CD4-positive, alpha-beta T cell (primary cell): Measurements from ENCODE around the gene HMGCS2. TPM values are rescaled to one million over a fixed set of nuclear protein-coding genes. Genes with fewer than 3 reads are reported as not detected.

Source experiments
- ATAC-seq: fragments of 200-7000 bp; cut with Tn5 transposase; one replicate; pipeline ENCODE4 v1.10.0; 2022; ENCODE audit warnings: mild to moderate bottlenecking; ENCODE audit not compliant: poor library complexity
- CTCF ChIA-PET: fragments of 350-600 bp; sonication (Branson Sonifier 250); formaldehyde crosslinking; loops from one replicate; lab custom pipeline; 2021; ENCODE audit warnings: antibody characterized with exemption, inconsistent platforms; lab: Charles Lee
- POLR2A ChIA-PET: fragments of 350-600 bp; sonication (Branson Sonifier 250); formaldehyde crosslinking; loops from one replicate; lab custom pipeline; 2021; ENCODE audit warnings: antibody characterized with exemption, inconsistent platforms; lab: Charles Lee
- DNase-seq, 14 experiments: peaks; one replicate each; pipeline ENCODE4 v3.0.0-alpha.2; 2013 to 2020; ENCODE audit warnings: mixed read lengths in 2 of 14
- H3K27ac ChIP-seq, 2 donors: one replicate each; pipeline versions ENCODE4 v1.5.1 to v1.7.0; 2013; ENCODE audit warnings: low read length in 2 of 2, low read depth in 1 of 2, mild to moderate bottlenecking in 1 of 2
- H3K27me3 ChIP-seq, 2 experiments: 1 replicate in 1 of 2; 2 replicates in 1 of 2; pipeline versions ENCODE4 v1.6.1 to v1.7.0; 2013; ENCODE audit warnings: low read length in 2 of 2, control low read depth in 1 of 2, mild to moderate bottlenecking in 1 of 2, moderate library complexity in 1 of 2; ENCODE audit not compliant: insufficient read depth in 2 of 2, control insufficient read depth in 1 of 2
- H3K36me3 ChIP-seq: one replicate; pipeline ENCODE4 v1.6.1; 2013; ENCODE audit warnings: low read length, control low read depth; ENCODE audit not compliant: insufficient read depth
- H3K4me1 ChIP-seq: one replicate; pipeline ENCODE4 v1.6.1; 2013; ENCODE audit warnings: low read length, control low read depth; ENCODE audit not compliant: insufficient read depth
- H3K4me3 ChIP-seq: one replicate; pipeline ENCODE4 v1.5.1; 2013; ENCODE audit warnings: mild to moderate bottlenecking, low read length, moderate library complexity
- H3K9me3 ChIP-seq, 2 experiments: 1 replicate in 1 of 2; 2 replicates in 1 of 2; pipeline versions ENCODE4 v1.6.1 to v1.7.0; 2013; ENCODE audit warnings: low read length in 2 of 2, mild to moderate bottlenecking in 2 of 2, control low read depth in 1 of 2, moderate library complexity in 1 of 2; ENCODE audit not compliant: control insufficient read depth in 1 of 2, insufficient read depth in 1 of 2
- H3K27ac Mint-ChIP-seq: one replicate; pipeline ENCODE4 v1.8.0; 2020; ENCODE audit warnings: mixed read lengths
- H3K27me3 Mint-ChIP-seq: one replicate; pipeline ENCODE4 v1.8.0; 2021; ENCODE audit warnings: mixed read lengths
- H3K36me3 Mint-ChIP-seq: one replicate; pipeline ENCODE4 v1.8.0; 2021; ENCODE audit warnings: low read depth, mixed read lengths
- H3K4me1 Mint-ChIP-seq: one replicate; pipeline ENCODE4 v1.8.0; 2021; ENCODE audit warnings: low read depth, mixed read lengths
- H3K4me3 Mint-ChIP-seq: one replicate; pipeline ENCODE4 v1.8.0; 2020; ENCODE audit warnings: mild to moderate bottlenecking, mixed read lengths
- H3K9me3 Mint-ChIP-seq: one replicate; pipeline ENCODE4 v1.8.0; 2020; ENCODE audit warnings: mixed read lengths
- CTCF ChIP-seq: fragments of 200-600 bp; IDR thresholded peaks from one replicate; pipeline ENCODE4 v1.8.0; 2022; ENCODE audit warnings: antibody characterized with exemption, mild to moderate bottlenecking
- intact Hi-C, 2 experiments: fragments of 100-400 bp; cut with DNase I in 1 of 2; cut with micrococcal nuclease in 1 of 2; formaldehyde crosslinking; loops; one replicate each; pipeline versions ENCODE4 v1.15.1 to v1.9.0; 2023 to 2025; cut with DNase I, micrococcal nuclease
- total RNA-seq, 174 experiments: library from RNA in 2 of 174; stranded (reverse) in 2 of 174; gene quantifications; one replicate each; pipeline ENCODE4 v1.2.3 and lab custom pipeline; 2021 to 2026

Gene HMGCS2
- total RNA-seq, 2 experiments from 2014 or later, result not detected

GRCh38 chr1:119721896-119722295 lies 46.8 kb downstream of the HMGCS2 start:
- ChIA-PET POLR2A (no interaction called here), CTCF (no interaction called here)
- no peak for TF ChIP-seq CTCF
- DNase-seq, result no peak
- no peak for ATAC-seq
- Mint-ChIP-seq H3K27ac (no peak overlapping the region), H3K4me3 (no peak overlapping the region), H3K27me3 (no peaks in the 10 kb centered on the region), H3K9me3 (no peaks in the 10 kb centered on the region), H3K36me3 (peaks cover 32% of the 10 kb centered on the region), H3K4me1 (peaks cover 8% of the 10 kb centered on the region)
- intact Hi-C loops, result loop anchor here in 1 of 2 experiments (5.0 kb wide), 1 partner anchor 50 kb away; no protein-coding TSS in a partner anchor
- Histone ChIP-seq H3K4me3 (no peak overlapping the region), H3K4me1 (no peaks in the 10 kb centered on the region), H3K27ac (no peak overlapping the region), H3K27me3 (no peaks in the 10 kb centered on the region), H3K9me3 (no peaks in the 10 kb centered on the region), H3K36me3 (no peaks in the 10 kb centered on the region)

GRCh38 chr1:119720866-119721440 lies 47.8 kb downstream of the HMGCS2 start:
- Histone ChIP-seq H3K4me3 (no peak overlapping the region), H3K4me1 (no peaks in the 10 kb centered on the region), H3K9me3 (no peaks in the 10 kb centered on the region), H3K36me3 (no peaks in the 10 kb centered on the region), H3K27ac (no peak overlapping the region), H3K27me3 (no peaks in the 10 kb centered on the region)
- no peak for DNase-seq
- ChIA-PET CTCF (no interaction called here), POLR2A (no interaction called here)
- no peak overlapping the region for H3K27ac Mint-ChIP-seq
- no peaks in the 10 kb centered on the region for H3K9me3 Mint-ChIP-seq
- no peak overlapping the region for H3K4me3 Mint-ChIP-seq
- H3K4me1 Mint-ChIP-seq, result peaks cover 8% of the 10 kb centered on the region
- no peak for TF ChIP-seq CTCF
- H3K36me3 Mint-ChIP-seq, result peaks cover 28% of the 10 kb centered on the region
- ATAC-seq, result no peak
- no peaks in the 10 kb centered on the region for H3K27me3 Mint-ChIP-seq
- intact Hi-C loops, result loop anchor here in 1 of 2 experiments (5.0 kb wide), 1 partner anchor 51 kb away; no protein-coding TSS in a partner anchor

GRCh38 chr1:119718972-119719371 lies 49.7 kb downstream of the HMGCS2 start:
- H3K4me1 Mint-ChIP-seq, result peaks cover 2% of the 10 kb centered on the region
- no peaks in the 10 kb centered on the region for H3K27me3 Mint-ChIP-seq
- intact Hi-C loops, result no loop called here
- Histone ChIP-seq H3K36me3 (no peaks in the 10 kb centered on the region), H3K27me3 (no peaks in the 10 kb centered on the region), H3K27ac (no peak overlapping the region), H3K9me3 (no peaks in the 10 kb centered on the region), H3K4me1 (no peaks in the 10 kb centered on the region), H3K4me3 (no peak overlapping the region)
- DNase-seq, result no peak
- no peaks in the 10 kb centered on the region for H3K9me3 Mint-ChIP-seq
- peaks cover 21% of the 10 kb centered on the region for H3K36me3 Mint-ChIP-seq
- ATAC-seq, result no peak
- H3K27ac Mint-ChIP-seq, result no peak overlapping the region
- no peak for TF ChIP-seq CTCF
- H3K4me3 Mint-ChIP-seq, result no peak overlapping the region
- CTCF ChIA-PET, result no interaction called here
- POLR2A ChIA-PET, result no interaction called here
